GM19238 (cell line): ENCODE measurements around the gene SLC25A29.
"Not testable (repeated sequence)": the region's sequence is repeated elsewhere in the genome, so short reads cannot be mapped to it uniquely, and the experiment has no call there.

ENCODE experiments used
- DNase-seq: peaks from one replicate; pipeline ENCODE4 v3.0.0; 2011; ENCODE audit warnings: low spot score; ENCODE audit not compliant: insufficient read length

The SLC25A29 gene

GRCh38 chr14:100306101-100306997 lies at the start of gene SLC25A29:
Gene SLC25A29 (minus strand): TSS chr14:100306444. CDS start chr14:100306232, 212 bp downstream.
- peak; percentile 95 for DNase-seq

GRCh38 chr14:100350986-100351385 lies 44.7 kb upstream of the SLC25A29 start:
- no peak for DNase-seq

GRCh38 chr14:100350276-100350926 lies 44.2 kb upstream of the SLC25A29 start:
- DNase-seq: no peak

GRCh38 chr14:100348784-100349685 lies 42.8 kb upstream of the SLC25A29 start:
- no peak for DNase-seq

GRCh38 chr14:100348253-100348729 lies 42.0 kb upstream of the SLC25A29 start:
- no peak for DNase-seq

- DNase-seq: no peak
Measured at GRCh38 chr14:100346306-100347091, 40.3 kb upstream of the SLC25A29 start.

GRCh38 chr14:100345711-100346110 lies 39.5 kb upstream of the SLC25A29 start:
- DNase-seq: no peak

GRCh38 chr14:100344657-100345056 lies 38.4 kb upstream of the SLC25A29 start:
- not testable (repeated sequence) for DNase-seq

GRCh38 chr14:100342826-100343225 lies 36.6 kb upstream of the SLC25A29 start:
- DNase-seq: not testable (repeated sequence)

GRCh38 chr14:100342195-100342594 lies 36.0 kb upstream of the SLC25A29 start:
- no peak for DNase-seq

- peak; percentile 34 for DNase-seq
Measured at GRCh38 chr14:100341301-100342031, 35.2 kb upstream of the SLC25A29 start.

GRCh38 chr14:100340423-100340813 lies 34.2 kb upstream of the SLC25A29 start:
- no peak for DNase-seq

GRCh38 chr14:100339766-100340422 lies 33.6 kb upstream of the SLC25A29 start:
- DNase-seq: no peak

GRCh38 chr14:100336618-100337530 lies 30.6 kb upstream of the SLC25A29 start:
- no peak for DNase-seq

GRCh38 chr14:100334904-100335303 lies 28.7 kb upstream of the SLC25A29 start:
- DNase-seq: no peak

- DNase-seq: no peak
Measured at GRCh38 chr14:100333827-100334226, 27.6 kb upstream of the SLC25A29 start.

- DNase-seq: no peak
Measured at GRCh38 chr14:100333311-100333710, 27.1 kb upstream of the SLC25A29 start.

- no peak for DNase-seq
Measured at GRCh38 chr14:100332797-100333196, 26.6 kb upstream of the SLC25A29 start.
